H4 (cell line): ENCODE results near the gene CAND2. TPM values are rescaled to one million over a fixed set of nuclear protein-coding genes. Genes with fewer than 3 reads are reported as not detected.
A peak's percentile ranks its signal among the peaks of the same experiment; 100 is the strongest.

Experiments
- DNase-seq: peaks from one replicate; pipeline ENCODE4 v3.0.0-alpha.2; 2015; ENCODE audit warnings: low spot score
- total RNA-seq: library from RNA; depleted of rRNA; stranded (reverse); fragments of >200 nt; shearing (Covaris generic); gene quantifications from 2 replicates; pipeline ENCODE4 v1.2.3, GENCODE V29; 2014; rRNA removed

Gene CAND2
- total RNA-seq: 0.31 and 0.72 TPM in 2 replicates

DNA sequence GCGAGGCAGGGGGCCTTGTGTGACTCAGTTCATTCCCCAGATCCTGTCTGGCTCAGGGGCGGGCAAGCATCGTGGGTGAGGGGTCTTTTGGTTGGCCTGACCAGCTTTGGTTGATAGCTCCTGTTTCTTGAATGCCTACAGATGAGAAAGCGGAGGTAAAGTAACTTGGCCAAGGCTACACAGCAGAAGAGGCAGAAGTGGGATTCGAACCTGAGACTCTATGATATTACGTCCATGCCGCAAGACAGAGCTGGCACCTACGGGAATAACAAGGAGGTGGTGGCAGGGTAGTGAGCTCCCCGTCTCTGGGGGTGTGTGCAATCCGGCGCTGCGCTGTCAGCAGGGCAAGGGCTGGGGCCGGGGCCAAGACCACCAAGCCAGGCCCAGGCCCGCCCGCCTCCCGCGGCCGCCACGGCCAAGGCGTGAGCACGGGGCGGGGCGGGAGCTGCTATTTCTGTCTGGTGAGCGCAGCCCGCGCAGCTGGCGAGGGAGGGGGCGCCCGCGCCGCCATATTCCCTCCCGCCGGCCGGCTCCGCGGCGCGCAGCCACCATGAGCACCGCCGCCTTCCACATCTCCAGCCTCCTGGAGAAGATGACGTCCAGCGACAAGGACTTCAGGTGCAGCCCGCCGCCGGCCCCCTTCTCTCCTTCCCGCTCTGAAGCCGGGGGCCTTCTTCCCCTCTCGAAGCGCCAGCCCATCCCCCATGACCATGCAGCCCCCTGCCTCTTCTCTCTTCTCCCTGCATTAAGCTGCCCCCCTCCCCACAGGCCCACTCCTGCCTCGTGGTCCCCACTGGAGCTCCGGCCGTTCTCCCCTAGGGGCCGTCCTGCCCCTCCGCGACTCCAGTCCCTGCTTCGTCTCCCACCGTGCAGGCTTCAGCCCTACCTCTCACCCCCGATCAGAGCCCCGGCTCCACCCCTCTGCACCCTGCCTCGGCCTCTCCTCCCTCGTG lies at the start of gene CAND2:
CAND2 (plus strand) TSS at position 510 of the 953 bp plus-strand sequence; CDS start at position 551, 41 bp downstream.
- DNase-seq: no peak

- DNase-seq: no peak
These were observed 48.0 kb upstream of the CAND2 start for GRCh38 chr3:12748477-12748876.

- peak; percentile 93 for DNase-seq
These were observed 46.3 kb upstream of the CAND2 start for GRCh38 chr3:12750223-12750622.

GRCh38 chr3:12750658-12751071 lies 45.8 kb upstream of the CAND2 start:
- DNase-seq: peak; percentile 89

- no peak for DNase-seq
These were observed 44.9 kb upstream of the CAND2 start for GRCh38 chr3:12751571-12751970.

GRCh38 chr3:12752102-12752501 lies 44.4 kb upstream of the CAND2 start:
- DNase-seq: no peak

- DNase-seq: no peak
These were observed 43.7 kb upstream of the CAND2 start for GRCh38 chr3:12752809-12753208.

- DNase-seq: no peak
These were observed 43.0 kb upstream of the CAND2 start for GRCh38 chr3:12753275-12754028.

- no peak for DNase-seq
These were observed 42.2 kb upstream of the CAND2 start for GRCh38 chr3:12754313-12754712.

GRCh38 chr3:12755754-12756153 lies 40.7 kb upstream of the CAND2 start:
- DNase-seq: no peak

- DNase-seq: no peak
These were observed 40.3 kb upstream of the CAND2 start for GRCh38 chr3:12756175-12756574.

GRCh38 chr3:12756635-12757034 lies 39.8 kb upstream of the CAND2 start:
- no peak for DNase-seq

- DNase-seq: peak; percentile 70
These were observed 38.3 kb upstream of the CAND2 start for GRCh38 chr3:12758025-12758781.

GRCh38 chr3:12759097-12759679 lies 37.3 kb upstream of the CAND2 start, which contains the start of gene TMEM40:
Gene TMEM40 (minus strand): TSS chr3:12759259. CDS start chr3:12749832, 9,427 bp downstream.
- no peak for DNase-seq

GRCh38 chr3:12759693-12760565 lies 36.6 kb upstream of the CAND2 start:
- DNase-seq: no peak

- no peak for DNase-seq
These were observed 32.2 kb upstream of the CAND2 start for GRCh38 chr3:12764171-12764776.

GRCh38 chr3:12766541-12766940 lies 29.9 kb upstream of the CAND2 start:
- DNase-seq: no peak

DNA sequence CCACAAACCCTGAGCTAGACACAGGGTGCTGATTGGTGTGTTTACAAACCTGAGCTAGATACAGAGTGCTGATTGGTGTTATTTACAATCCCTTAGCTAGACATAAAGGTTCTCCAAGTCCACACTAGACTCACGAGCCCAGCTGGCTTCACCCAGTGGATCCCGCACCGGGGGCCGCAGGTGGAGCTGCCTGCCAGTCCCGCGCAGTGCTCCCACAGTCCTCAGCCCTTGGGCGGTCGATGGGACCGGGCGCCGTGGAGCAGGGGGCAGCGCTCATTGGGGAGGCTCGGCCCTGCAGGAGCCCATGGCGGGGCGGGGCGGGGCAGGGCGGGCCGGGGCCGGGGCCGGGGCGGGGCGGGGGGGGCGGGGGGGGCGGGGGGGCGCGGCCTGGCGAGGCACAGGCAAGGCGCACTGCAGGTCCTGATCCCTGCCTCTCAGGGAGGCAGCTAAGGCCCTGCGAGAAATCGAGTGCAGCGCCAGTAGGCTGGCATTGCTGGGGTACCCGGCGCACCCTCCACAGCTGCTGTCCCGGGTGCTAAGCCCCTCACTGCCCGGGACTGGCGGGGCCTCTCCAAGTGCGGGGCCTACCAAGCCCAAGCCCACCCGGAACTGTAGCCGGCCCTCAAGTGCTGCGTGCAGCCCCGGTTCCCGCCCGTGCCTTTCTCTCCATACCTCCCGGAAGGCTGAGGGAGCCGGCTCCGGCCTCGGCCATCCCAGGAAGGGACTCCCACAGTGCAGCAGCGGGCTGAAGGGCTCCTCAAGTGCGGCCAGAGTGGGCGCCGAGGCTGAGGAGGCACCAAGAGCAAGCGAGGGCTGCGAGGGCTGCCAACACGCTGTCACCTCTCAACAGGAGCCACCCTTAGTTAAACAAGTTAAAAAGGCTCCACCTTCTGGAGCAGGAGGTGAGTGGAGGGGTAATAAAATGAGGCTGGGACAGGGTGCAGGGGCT lies 27.6 kb upstream of the CAND2 start:
- DNase-seq: no peak

DNA sequence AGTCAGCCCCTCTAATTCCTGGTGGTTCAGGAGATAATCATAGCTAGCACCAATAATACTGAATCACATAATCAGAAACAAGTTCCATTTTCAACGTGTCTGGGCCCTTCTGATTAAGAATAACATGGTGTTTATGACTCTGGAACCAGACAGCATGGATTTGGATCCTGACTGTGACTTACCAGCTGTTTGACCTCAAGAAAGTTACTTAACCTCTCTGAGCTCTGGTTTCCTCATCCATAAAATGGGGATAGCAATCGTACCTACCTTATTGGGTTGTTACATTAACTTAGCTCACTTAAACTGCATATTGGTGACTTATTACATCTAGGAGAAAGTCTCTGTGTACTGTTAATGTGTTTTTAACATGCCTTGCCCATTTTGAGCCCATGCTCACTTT lies 26.7 kb upstream of the CAND2 start:
- no peak for DNase-seq
